ENCODE data around the gene C1orf50.
"Not testable (repeated sequence)": the region's sequence is repeated elsewhere in the genome, so short reads cannot be mapped to it uniquely, and the experiment has no call there.

The C1orf50 gene

GRCh38 chr1:42766741-42767509, at the start of gene C1orf50, which contains the start of gene P3H1:
C1orf50 (plus strand) TSS chr1:42767249; CDS start chr1:42767312, 63 bp downstream.
P3H1 (minus strand) TSS chr1:42767028; CDS start chr1:42766971, 57 bp downstream.
- DNase-seq (ENCODE audit: low spot score), result peak; percentile 100

DNA sequence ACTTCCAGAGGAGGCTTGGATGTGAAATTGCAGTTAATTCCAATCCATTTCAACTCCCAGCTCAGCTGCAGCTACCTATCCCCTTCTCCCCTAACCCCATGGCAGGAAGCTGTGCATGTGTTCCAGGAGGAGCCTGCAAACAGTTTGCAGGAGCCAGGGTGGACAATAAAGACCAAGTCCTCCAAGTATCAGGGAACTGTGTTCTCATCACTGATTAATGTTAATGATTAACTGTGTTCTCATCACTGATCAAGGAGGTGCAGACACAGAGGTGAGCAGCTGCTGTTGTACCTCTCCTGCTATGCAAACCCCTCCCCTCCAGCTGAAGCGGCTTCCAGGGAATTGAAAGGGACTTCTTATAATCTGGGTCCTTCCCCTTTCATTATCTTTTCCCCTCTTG, 46.2 kb upstream of the C1orf50 start:
- DNase-seq (ENCODE audit: low spot score), result no peak

DNA sequence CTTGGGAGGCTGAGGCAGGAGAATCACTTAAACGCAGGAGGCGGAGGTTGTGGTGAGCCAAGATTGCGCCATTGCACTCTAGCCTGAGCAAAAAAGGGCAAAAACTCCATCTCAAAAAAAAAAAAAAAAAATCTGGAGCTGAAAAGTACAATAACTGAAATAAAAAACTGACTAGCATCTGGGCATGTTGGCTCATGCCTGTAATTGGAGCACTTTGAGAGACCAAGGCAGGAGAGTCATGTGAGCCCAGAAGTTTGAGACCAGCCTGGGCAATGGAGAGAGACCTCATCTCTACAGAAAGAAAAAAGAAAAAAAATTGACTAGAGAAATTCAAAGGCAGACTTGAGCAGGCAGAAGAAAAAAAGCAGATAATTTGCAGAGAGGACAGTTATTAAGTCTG, 45.1 kb upstream of the C1orf50 start:
- DNase-seq (ENCODE audit: low spot score), result no peak

GRCh38 chr1:42722403-42722802, 44.6 kb upstream of the C1orf50 start:
- not testable (repeated sequence) for DNase-seq (ENCODE audit: low spot score)

DNA sequence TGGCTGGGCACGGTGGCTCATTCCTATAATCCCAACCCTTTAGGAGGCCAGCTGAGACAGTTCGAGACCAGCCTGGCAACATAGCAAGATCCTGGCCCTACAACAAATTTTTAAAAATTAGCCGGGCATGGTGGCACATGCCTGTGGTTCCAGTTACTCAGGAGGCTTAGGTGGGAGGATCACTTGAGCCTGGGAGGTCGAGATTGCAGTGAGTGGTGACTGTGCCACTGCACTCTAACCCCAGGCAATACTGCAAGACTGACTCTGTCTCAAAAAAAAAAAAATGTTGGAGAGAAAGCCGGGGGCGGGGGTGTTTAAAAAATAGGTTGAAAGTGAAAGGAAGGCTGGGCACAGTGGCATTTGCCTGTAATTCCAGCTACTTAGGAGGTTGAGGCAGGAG, 43.5 kb upstream of the C1orf50 start:
- DNase-seq (ENCODE audit: low spot score), result no peak

GRCh38 chr1:42725820-42726219, 41.2 kb upstream of the C1orf50 start:
- DNase-seq (ENCODE audit: low spot score), result not testable (repeated sequence)

DNA sequence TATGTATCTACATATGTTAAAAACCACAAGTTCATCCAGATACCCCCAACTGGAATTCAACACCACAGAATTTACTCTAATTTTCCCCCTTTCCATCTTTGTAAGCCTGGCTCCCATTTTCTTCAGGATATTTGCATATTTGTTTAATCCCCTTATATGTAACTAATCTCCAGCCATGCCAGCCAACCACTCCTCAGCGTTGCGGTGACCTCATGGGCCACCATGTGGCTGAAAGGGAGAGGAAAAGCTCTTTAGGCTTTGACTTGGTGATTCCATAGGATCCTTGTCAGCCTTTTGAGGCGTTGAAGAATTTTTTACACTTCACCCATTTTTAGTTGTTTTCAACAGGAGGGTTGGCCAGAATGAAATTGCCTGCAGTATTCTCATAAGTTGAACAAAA, 37.0 kb upstream of the C1orf50 start:
- no peak for DNase-seq (ENCODE audit: low spot score)

GRCh38 chr1:42730988-42731387, 36.1 kb upstream of the C1orf50 start:
- no peak for DNase-seq (ENCODE audit: low spot score)

DNA sequence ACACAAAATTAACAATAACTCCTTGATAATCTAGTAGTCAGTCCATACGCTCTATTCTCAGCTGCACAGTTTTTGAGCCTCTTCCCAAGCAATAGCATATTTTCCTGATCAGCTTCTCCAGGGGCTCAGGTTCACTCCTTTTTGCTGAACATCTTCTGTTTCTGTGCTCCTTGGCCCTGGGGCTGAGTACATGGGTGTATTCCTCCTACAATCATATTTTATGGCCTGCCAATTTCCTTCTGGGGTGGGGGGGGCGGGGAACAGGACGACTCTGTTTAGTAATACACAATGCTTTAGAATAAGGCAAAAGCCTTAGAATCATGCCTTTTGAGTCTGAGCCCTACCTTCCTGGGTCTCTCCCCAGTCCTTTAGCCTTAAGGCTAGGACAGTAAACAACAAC, 35.5 kb upstream of the C1orf50 start:
- DNase-seq (ENCODE audit: low spot score), result no peak

DNA sequence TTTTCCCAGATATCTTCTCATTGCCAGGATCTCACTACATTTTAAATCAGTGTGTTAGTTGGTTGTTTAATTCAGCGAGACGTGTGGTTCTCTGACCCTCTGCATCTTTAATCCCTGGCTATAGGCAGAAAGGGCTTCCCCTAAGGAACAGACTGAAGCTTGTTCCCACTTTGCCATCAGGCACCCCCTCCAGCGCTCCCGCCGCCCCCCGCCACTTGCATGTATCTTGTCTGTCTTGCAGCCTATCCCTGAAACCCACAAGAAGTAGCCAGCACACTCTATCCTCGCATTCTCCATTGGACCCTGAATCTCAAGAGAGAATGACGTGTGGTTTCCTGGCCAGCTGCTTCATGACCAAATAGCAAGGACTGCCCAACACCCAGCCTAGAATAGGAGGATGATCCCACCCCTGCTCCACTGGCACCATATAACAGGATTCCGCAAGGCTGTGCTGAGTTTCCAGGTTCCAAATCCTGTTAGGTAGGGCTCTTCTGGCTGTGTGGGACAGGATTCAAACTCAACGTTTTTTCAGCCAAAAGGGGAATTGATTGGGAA, 34.8 kb upstream of the C1orf50 start:
- DNase-seq (ENCODE audit: low spot score), result no peak

DNA sequence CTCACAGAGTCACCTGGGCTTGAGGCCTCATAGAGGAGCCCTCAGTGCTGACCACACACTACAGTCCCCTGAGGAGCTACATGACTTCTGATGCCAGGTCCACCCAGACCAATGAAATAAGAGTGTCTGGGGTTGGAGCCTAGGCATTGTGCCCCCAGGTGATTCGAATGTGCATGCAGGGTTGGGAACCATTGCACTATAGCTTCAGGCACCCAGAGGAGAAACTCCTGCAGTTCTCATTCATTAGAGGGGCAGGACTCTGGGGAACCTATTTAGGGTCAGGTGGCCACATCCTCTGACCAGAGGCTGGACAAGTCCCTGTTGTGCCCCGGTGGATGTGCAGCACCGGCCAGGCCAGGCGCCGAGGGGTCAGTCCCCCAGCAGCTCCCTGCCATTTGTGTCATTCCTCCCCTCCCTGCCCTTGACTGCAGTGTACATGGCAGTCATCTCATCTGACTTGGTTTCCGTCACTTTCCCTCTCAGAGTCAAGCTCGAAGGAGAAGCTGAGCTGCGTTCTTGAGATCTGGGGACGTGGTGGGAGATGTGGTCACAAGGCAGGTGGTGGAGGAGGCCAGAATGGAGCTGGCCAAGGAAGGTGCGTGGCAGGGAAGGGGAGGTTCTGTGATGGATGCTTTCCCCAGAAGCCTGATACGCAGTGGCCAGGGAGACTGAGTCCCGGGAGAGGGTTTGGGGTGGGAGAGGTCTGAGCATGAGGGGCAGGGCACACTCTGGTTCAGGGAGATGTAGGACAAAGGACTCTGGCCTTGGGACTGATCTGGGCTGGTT, 33.4 kb upstream of the C1orf50 start:
- DNase-seq (ENCODE audit: low spot score), result no peak

GRCh38 chr1:42734201-42735035, 32.6 kb upstream of the C1orf50 start:
- DNase-seq (ENCODE audit: low spot score), result no peak

GRCh38 chr1:42735056-42735455, 32.0 kb upstream of the C1orf50 start:
- no peak for DNase-seq (ENCODE audit: low spot score)

GRCh38 chr1:42735477-42736105, 31.5 kb upstream of the C1orf50 start:
- DNase-seq (ENCODE audit: low spot score), result no peak

GRCh38 chr1:42736152-42736551, 30.9 kb upstream of the C1orf50 start:
- DNase-seq (ENCODE audit: low spot score), result no peak

DNA sequence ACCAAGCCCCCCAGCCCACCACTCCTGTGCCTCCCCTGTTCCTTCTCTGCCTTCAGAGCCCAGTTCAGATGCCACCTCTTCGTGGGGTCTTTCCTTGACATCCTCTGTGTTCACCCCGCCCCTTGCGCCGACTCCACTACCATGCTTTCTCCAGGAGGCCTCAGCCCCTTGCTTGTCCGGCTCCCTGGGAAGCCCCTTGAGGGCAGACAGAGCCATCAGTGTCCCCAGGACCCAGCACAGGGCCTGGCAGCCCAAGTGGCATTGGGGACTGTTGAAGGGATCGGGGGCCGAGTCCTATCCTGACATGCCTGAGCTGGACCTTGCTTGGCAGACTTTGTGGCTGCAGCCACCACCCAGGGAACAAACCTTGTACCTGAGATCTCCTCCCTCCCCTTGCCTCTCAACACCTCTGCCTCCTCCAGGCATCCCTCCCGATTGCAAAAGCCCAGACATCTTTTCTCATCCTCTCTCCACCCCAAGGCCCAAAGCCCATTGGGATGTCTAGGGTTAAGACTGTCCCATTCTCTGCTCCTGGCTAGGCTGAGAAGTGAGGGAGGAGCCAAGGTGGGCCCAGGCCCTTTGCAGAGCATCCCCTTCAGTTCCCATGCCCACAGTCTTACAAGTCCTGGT, 30.4 kb upstream of the C1orf50 start:
- DNase-seq (ENCODE audit: low spot score), result no peak

- no peak for DNase-seq (ENCODE audit: low spot score)
These were observed 29.8 kb upstream of the C1orf50 start for GRCh38 chr1:42737257-42737656.

DNA sequence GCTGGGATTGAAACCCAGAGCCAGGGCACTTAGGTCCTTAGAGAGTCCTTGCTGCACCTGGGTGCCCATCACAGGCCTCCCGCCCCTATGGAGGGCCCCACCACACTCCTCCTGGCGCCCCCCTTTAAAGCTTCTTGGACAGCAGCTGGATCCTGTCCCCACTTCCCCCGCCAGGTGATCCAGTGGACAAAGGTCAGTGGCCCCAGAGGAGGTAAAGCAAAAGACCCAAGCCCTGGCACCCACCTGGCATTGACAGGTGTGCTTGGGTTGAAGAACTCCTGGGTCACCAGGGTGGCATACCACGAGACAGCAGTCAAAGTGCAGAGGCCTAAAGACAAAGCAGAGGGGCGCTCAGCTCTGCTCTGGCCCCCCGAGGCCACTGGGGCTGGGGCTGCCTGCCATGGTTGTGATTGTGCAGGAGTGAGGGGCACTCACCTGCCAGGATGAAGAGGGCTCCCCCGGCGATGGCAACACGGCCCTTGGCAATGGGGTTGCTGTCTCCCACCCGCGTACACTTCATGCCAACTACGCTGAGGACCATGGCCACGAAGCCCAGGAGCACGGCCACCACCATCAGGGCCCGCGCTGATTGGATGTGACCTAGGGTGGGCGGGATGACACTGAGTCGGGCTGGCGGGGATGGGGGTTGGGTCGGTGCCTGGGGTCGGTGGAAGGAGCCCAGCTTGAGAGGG, 28.9 kb upstream of the C1orf50 start:
- no peak for DNase-seq (ENCODE audit: low spot score)

GRCh38 chr1:42738678-42739226, 28.3 kb upstream of the C1orf50 start:
- DNase-seq (ENCODE audit: low spot score), result no peak

Data from putamen (tissue), 1 donor.